Measurements from ENCODE around the gene PRDM16.

The PRDM16 gene

DNA sequence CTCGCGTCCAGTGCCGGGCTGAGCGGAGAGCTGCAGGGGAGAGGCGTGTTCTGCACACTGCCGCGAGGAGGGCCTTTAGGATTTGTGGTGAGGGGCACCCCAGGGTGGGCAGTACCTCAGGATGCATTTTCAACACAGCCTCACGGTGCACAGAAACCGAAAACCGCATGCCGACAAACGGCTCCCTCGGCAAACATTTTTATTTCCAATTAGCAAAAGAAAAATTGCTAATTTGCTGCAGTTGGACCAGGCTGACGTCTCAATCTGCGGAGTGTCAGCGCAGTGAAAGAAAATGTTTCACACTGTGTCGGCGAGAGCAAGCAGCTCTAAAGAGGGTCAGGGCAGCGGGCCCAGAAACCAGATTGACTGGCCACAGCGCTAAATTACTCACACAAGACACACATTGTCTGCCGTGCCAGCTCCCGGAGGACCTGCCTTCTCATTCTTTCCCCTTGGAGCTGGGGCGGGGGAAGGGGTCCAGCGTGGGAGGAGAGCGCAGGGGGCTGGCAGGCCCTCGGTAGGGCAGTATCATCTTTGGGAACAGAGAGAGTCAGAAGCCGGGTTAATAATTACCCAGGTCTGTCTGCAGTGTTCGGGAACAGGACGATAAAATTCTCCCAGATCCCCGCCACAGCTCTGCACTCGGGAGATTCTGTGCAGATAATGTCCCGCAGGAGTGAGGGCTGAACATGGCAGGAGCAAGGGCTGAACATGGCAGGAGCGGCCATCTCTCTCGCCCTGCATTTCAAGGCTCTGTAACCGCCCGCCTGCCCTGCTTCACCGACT, 150.2 kb downstream of the PRDM16 start:
- H3K4me3 ChIP-seq (ENCODE audit: low read depth, low read length): no peak overlapping the region
- TF ChIP-seq, protein P1, sequence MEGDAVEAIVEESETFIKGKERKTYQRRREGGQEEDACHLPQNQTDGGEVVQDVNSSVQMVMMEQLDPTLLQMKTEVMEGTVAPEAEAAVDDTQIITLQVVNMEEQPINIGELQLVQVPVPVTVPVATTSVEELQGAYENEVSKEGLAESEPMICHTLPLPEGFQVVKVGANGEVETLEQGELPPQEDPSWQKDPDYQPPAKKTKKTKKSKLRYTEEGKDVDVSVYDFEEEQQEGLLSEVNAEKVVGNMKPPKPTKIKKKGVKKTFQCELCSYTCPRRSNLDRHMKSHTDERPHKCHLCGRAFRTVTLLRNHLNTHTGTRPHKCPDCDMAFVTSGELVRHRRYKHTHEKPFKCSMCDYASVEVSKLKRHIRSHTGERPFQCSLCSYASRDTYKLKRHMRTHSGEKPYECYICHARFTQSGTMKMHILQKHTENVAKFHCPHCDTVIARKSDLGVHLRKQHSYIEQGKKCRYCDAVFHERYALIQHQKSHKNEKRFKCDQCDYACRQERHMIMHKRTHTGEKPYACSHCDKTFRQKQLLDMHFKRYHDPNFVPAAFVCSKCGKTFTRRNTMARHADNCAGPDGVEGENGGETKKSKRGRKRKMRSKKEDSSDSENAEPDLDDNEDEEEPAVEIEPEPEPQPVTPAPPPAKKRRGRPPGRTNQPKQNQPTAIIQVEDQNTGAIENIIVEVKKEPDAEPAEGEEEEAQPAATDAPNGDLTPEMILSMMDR (IDR thresholded peaks at IDR 0.05; ENCODE audit: low read depth, low read length, missing control alignments): no peak
- DNase-seq (ENCODE audit: low read depth): no peak

DNA sequence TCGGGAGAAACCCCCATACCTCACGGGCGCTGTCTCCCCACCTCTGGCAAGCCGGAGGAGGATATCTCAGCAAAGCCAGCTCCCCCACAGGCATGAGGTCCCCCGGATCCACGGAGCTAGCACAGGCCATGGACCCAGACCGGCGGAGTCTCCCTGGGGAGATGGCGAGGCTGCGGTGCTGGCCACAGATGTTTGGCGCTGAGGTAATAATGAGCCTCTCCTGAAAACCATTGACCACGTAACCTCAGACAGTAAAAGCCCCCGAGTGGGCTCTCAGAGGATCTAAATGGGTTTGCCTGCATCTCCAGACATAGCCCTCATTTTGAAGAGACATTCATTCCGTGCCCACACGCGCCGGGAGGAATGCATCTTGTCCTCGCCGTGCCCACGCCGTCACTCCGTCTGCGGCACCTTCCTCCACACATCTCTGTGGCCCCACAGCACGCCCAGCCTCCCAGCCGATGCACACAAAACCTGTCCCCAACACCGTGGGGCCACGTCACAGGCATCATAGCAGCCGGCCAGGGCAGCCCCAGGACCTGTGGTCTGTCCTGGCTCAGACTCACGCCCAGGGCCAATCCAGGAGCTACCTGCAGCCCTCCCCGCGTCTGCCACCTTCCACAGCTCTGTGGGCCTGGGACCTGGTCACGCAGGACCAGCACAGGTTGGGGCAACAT, 150.9 kb downstream of the PRDM16 start:
- DNase-seq (ENCODE audit: low read depth): no peak
- H3K4me3 ChIP-seq (ENCODE audit: low read depth, low read length): no peak overlapping the region
- TF ChIP-seq, protein P1 (IDR thresholded peaks at IDR 0.05; ENCODE audit: low read depth, low read length, missing control alignments): no peak

DNA sequence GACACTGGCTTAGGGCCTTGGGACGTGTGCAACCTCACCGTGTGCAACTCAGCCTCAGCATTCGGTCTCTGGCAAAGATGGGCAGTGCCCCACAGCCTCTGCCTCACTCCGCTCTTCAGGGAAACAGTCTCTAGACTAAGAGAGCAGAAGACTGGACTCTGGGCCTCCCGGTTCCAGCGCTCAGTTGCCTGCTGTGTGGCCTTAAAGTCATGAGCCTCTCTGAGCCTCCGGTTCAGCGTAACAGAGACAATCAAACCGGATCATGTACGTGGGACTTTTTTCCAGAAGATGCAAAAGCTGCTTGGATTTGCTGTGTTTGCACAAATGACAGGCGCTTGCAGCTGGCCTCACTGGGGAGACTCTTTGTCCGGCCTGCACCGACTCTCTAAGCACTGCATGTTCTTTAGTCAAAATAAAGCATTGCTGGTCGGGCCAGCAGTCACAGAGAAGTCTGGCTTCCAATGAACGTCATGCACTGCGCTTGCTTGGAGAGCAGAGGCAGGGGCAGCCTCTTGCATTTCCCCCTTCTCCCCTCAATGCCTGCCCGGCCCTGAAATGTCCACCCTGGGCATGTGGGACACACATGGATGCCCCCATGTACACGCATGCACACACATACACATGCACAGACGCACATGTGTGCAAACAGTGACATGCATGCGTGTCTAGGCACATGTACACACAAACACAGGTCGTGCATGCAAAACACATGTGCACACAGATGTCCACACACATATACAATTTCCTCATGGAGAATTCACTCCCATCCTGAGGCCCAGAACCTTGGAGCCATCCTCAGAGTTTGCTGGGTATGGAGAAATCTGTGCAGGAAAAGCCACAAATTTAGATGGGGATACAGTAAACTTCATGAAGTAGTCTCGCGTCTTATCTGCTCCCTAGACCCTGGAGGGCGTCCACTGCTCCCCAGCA, 152.4 kb downstream of the PRDM16 start:
- TF ChIP-seq, protein P1 (IDR thresholded peaks at IDR 0.05; ENCODE audit: low read depth, low read length, missing control alignments): no peak
- no peak for DNase-seq (ENCODE audit: low read depth)
- no peak overlapping the region for H3K4me3 ChIP-seq (ENCODE audit: low read depth, low read length)

DNA sequence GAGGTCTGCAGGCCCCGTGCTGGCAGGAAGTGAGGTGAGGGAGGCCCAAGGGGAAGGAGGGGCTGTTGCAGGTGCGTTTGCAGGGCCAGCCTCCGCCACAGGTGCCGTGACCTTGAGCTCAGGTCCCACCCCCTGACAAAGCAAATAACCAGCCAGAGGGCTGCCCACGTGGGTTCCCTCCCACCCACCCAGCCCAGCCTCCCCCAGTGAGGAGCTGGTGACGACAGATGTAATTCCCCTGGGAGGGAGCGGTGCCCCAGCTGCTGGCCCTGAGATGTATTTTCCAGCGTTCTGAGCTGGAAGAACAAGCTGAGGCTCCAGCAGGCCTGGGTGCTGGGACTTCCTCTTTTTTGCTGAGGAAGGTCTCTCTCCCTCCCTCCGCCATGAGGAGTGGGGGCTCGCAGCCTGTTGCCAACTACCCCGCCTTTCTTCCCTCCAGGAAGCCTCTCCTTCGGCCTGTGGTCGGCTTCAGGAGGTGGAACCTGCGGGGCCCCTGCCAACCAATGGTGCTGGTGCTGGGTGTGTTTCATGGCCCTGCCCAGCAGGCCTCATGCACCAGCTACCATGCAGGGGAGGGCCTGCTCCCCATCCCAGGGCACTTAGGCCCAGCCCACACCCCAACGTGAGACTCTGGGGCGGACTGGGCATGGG, 153.2 kb downstream of the PRDM16 start:
- no peak overlapping the region for H3K4me3 ChIP-seq (ENCODE audit: low read depth, low read length)
- TF ChIP-seq, protein P1 (IDR thresholded peaks at IDR 0.05; ENCODE audit: low read depth, low read length, missing control alignments): no peak
- no peak for DNase-seq (ENCODE audit: low read depth)

DNA sequence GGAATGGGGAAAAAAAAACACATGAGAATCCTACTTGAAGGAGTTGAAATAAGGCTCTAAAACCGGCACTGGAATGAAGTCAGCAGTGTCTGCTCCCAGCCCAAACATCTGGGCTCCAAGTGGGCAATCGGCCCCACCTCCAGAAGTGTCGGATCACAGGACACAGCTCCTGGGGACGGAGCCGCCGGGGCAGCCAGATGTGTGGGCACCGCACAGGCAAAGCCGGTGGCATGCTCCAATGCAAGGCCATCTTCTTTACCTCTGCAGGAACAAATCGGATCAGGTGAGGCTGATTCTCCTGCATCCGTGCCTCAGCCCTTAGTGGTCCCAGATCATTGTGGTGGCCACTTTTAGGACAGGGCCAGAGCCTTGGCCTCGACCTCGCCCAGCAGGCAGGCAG, 156.7 kb downstream of the PRDM16 start:
- no peak overlapping the region for H3K4me3 ChIP-seq (ENCODE audit: low read depth, low read length)
- DNase-seq (ENCODE audit: low read depth): no peak
- TF ChIP-seq, protein P1 (IDR thresholded peaks at IDR 0.05; ENCODE audit: low read depth, low read length, missing control alignments): no peak

DNA sequence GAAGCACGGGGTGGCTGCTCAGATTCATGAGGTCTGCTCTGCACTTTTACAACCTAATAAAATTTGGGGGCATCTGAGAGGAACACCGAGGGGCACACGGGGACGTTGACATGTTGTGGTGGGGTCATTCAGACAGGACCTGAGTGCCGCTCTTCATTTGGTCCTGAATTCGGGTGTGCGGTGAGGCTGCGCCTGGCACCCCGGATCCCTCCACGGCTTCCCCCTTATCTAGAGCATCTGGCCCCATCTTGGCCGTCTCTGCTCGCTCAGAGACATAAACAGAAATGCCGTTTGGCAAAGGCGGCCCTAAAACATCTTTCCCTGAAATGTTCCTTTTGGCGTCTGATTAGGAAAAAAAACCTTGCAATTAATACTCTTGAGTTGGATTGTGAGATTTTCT, 157.2 kb downstream of the PRDM16 start:
- no peak overlapping the region for H3K4me3 ChIP-seq (ENCODE audit: low read depth, low read length)
- no peak for DNase-seq (ENCODE audit: low read depth)
- TF ChIP-seq, protein P1 (IDR thresholded peaks at IDR 0.05; ENCODE audit: low read depth, low read length, missing control alignments): no peak
